Measurements from ENCODE around the gene CDC7.

The CDC7 gene

DNA sequence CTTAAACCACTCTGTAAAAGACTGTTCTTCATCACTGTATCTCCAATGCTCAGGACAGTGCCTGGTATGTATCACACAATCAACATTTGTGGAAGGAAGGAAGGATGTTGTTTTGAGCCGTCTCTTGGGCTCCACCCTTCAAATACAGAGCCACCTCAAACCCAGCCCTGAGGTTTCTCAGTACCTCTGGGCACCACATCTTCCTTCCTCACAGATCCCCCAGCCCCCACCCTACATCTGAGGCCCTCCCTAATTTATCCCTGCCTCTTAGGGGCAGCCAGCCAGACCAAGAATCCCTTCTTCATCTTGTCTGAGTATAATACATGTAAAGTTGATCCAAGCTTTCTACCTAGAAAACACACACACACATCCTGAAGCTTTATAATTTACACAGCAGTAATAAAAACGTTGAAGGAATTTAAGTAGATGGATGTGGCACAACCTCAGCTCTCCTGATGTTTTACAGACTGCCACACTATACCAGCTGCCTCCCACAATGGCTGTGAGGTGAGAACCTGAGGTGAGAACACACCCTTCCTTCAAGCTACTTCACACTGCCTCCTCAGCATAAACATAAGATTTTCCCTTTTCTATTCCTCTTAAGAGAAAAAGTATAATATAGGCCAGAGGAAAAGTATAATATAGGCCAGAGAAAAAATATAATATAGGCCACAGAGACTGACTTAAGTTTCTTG lies 48.5 kb downstream of the CDC7 start:
- no peak for DNase-seq (ENCODE audit: low read depth)

DNA sequence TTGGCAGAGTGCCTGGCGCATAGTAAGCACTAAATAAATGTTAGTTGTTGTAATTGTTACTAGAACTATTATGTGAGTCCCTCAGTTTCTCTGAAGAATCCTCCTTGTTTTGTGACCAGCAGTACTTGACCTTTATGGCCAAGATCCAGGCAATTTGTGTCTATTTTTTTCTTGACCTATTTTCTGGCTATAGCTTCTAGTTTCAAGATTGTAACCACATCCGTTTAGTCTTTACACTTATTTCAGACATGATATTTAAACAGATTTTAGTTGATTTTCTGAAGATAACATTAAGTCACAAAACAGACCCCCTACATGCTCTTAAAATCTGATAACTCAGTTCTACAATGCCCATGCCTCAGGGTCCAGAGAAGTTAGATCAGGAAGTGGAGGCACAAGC lies 50.3 kb downstream of the CDC7 start:
- DNase-seq (ENCODE audit: low read depth): no peak

DNA sequence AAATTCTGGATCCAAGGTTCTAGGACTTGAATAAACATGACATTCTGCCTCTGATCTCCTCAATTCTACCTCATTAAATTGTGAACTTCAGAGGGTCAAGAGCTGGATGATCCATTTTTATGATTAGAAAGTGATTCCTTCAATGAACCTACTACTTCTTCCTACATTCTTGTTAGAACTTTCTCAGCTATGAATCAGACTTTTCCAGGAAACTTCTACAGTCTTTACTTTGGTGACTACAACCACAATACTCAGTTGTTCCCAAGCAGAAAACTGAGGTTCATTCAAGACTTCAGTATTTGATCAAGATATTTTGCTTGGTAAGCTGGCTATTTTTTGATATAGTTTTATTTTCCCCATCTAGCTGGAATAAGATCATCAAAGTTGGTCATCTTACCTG lies 51.4 kb downstream of the CDC7 start:
- no peak for DNase-seq (ENCODE audit: low read depth)

DNA sequence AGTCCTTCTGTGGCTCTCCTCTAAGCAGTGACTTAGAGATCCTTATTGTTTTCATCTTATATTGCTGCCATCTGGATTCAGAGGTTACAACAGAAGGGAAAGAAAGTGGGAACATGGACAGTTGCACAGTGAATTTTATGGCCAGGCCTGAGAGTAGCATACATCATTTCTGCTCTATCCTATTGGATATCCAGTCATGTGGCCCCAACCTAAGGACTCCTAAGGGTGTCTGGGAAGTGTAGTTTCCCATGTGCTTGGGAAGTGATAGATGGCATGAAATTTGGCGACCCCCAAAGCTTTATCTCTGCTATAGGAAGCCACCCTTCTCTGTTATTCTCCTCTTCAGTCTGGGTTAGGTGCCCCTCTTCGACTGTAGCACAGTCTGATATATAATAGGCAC lies 51.9 kb downstream of the CDC7 start:
- DNase-seq (ENCODE audit: low read depth): no peak

DNA sequence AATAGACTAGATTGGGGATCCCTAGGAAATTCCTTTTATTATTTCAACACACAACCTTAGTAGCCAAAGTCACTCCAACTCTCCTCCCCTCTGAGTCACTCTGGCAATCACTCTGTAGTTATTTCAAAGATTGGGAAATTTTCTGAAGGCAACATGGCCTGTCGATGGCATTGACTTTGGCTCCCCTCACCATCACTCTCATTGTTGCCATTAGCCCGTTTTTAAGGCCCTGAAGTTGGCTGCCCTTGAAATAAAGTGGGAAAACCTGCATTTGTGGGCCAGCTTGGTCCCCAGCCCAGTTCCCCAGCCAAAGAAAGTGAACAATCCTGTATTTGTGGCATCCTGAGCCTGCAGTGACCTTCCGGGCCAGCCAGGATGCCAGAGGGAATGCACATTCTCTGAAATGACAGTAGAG lies 52.5 kb downstream of the CDC7 start:
- no peak for DNase-seq (ENCODE audit: low read depth)

DNA sequence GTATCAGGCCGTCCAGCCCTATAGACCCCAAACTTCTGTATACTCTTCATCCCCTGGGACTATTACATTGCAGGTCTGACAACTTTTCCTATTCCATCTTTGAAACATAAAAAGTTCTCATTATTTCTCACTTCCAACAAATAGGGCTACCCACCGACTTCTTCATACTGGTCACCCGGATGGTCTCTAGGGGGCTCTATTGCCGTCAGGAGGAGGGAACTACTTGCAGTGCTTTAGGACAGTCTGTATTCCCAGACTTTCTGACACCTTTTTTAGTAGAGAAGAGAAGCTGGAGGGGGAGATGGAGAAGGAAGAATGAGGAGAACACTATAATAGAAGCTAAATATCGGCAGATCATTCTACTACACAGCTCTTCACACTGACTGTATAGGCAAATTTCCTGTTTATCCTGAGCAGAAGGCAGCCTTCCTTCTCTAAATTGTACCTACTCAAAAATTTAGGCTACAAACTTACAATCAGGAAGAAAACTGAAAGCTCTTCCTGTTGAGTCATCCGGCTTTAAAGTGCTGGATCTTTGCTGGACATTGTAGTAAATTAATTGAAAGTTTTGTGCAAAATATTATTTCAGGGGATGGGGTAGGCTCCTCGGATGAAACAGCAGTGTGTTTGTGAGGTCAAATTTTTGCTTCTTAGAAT lies 54.6 kb downstream of the CDC7 start:
- no peak for DNase-seq (ENCODE audit: low read depth)

DNA sequence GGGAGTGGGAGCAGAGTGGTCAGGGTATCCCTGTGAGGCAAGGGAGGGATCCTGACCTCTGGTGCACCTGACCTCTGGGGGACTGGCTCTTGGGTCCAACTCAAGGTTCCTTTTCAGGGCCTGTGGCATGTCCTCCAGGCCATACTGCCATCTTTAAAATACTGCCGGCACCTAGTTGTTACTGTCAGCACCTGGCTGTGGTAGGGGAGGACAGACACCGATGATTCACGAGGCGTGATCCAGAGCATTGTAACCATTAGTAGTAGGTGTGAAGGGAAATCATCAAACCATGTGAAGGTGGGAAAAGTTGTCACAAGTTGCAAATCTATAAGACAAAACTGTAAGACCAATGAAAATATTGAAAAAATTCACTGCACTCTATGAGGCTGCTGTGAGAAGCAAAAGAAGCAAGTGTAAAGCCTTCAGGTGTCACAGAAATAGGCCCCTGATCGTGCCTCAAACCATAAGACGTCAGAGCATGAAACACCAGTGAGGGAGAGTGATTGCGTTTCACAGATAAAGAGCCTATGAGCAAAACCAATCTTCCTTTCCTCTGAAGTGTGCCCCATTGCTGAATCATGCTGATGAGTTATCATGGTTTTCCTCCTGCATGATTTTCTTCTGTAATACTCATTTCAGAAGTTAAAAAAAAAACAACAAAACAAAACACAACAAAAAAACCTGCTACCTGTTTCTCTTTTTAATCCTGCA lies 55.3 kb downstream of the CDC7 start:
- DNase-seq (ENCODE audit: low read depth): peak; percentile 45

DNA sequence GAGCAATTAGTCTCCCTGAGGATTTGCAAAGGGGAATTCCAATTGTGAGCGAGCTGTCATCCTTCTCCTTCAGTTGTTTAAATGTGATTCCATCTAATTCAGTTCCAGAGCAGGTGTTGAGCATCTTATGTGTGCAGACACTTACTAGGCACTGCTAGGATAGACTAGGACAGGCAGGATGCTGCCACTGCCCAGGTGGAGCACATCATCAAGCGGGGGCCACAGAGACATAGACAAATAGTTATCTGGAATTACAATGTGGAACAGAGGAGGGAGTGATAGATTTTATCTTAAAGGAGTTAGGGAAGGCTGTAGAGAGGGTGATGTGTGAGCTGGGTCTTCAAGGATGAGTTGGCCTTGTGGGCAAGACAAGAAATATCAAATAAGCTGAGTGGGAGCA lies 55.9 kb downstream of the CDC7 start:
- no peak for DNase-seq (ENCODE audit: low read depth)

DNA sequence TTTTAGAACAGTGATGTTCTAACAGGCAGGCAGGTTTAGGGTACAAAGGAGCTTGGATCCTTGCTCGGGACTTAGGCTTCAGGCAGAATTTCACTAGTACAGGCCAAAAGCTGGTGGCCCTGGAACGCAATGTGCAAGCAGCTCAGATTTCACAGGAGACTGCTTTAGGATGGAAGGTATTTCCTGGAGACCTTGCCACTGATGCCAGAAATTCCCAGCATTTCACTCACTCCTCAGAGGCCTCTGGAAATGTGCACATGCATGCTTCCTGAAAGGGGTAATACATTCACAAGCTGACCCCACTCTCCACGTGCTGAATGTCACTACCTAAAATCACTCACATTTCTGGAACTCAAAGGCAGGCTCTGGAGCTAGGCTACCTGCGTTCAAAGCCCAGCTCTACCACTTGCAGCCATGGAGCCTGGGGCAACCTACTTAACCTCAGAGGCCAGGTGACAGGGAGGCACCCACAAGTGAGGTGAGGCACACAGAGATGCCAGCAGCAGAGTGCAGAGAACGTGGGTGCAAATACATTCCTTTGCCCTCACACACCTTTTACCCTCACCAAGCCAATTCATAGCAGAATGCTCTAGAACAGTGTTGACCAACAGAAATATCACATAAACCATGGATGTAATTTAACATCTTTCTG lies 56.5 kb downstream of the CDC7 start:
- no peak for DNase-seq (ENCODE audit: low read depth)

DNA sequence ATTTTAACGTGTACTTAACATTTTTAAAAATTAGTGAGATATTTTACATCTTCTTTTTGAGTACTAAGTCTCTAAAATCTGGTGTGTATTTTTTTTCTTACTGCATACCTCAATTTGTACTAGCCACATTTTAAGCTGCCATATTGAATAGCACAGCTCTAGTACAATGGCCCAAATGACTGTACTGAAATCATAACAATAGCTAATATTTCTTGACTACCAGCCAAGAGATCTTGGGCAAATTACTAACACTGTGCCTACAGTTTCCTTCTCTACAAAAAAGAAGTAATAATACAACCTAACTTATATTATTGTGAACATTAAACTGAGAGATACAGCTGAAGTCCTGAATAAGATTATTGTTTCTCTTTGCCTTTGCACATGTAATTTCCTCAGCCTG lies 57.2 kb downstream of the CDC7 start:
- DNase-seq (ENCODE audit: low read depth): no peak

DNA sequence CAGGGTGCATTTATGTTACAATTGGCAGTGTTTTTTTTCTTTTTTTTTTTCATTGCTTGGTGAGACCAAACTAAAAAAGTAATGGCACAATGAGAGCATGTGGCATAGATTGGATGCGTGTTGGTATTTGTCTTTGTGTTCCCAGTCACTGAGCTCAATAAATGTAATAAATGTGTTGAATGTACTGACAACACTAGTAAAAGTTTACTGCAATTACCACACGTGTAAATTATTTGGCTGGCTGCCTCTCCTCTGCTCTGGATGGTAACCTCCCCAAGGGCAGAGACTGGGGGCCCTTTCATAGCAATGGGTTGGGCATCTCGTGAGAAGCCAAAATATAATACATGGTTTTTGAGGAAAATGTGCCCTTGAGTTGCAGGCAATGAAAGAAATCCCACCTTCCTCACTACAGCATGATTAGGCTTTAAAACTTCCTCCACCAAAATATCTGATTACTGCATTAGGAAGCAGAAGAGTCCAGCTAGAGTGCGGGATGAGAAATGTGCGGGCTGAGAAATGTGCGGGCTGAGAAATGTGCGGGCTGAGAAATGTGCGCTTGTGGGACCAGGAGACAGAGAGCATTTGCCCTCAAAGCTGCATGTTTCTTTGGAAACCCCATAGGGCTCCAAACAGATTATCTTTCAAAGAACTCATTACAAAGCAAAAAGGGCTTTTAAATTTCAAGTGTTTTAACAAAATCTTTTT lies 58.5 kb downstream of the CDC7 start:
- DNase-seq (ENCODE audit: low read depth): no peak

DNA sequence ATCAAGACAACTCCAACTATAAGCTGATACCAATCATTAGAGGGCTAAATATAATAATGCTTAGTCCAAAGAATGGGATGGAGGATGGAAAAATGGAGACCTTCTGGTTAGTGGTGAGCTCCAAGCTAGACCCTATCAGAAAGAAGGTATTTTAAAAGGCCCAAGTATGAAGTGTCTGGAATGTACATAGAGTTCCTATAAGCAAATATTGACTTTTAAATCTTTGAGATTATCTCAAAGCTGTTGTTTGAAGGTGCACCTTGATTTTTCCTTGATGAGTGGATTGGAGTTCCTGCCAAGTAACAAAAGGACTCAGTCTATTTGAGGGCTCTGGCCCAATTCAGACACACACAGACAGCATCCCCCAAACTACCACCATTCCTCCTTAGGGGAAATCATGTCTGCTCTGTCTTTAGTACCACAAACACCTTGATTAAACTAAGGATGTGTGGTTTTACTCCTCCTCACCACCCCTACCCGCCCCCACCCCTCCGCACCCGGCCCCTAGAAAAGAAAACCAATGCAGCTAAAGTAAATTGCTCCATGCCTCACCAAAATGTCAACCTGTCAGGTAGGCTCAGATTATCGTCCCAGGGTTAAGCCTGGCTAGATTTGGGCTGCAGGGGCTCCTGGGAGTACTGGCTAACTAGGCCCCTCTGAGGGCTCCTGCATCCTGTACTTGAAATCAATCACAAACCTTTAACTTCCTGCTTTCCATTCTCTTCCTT lies 59.4 kb downstream of the CDC7 start:
- DNase-seq (ENCODE audit: low read depth): no peak

DNA sequence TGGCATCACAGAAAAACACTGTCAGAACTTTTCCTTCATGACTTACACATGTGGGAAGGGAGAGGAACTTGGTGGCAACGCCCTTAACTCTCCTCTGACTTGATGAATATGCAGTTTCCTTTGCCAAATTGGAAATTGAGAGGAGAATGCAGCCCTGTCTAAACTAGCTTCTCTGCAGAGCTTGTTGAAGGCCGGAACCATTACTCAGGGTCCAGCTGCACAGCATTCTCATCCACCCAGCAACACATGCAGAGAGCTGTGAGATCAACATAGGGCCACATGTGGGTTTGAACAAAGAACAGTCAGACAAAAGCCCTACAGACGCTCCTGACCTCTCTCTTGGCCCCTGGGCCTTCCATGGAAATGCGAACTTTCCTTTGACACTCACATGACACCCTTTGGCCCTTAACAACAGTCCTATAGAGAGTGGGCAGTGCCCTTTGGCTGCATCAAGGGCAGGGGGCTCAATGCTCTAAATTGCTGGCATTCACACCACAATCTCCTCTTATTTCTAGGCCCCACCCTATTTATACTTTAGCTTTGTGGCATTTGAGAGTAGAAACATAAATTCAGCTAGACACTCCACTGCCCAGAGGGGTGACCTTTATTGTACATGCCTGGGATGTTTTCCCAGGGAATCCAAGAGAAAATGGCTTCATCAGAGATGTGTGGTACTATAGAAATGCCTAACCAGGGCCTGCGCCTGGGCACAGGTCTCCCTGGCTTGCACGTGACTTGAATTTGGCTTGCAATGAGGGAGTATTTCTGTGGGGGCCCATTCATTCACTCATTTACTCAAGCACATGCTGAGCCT lies 64.4 kb downstream of the CDC7 start:
- DNase-seq (ENCODE audit: low read depth): no peak

DNA sequence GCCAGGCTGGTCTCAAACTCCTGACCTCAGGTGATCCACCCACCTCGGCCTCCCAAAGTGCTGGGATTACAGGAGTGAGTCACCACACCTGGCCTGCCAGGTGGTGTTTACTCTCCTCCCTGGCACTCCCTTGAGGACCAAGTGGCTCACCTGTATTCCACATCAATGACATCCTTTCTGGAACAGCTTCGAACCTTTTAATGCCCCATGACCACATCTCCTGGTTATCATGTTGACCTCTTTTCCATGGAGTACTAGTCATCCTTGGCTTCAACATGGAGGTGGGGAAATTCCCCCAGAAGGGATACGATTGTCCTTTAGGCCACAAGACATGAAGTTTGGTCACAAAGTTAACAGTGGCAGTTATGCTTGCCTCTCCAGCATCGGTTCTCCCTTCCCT lies 66.9 kb downstream of the CDC7 start:
- no peak for DNase-seq (ENCODE audit: low read depth)

DNA sequence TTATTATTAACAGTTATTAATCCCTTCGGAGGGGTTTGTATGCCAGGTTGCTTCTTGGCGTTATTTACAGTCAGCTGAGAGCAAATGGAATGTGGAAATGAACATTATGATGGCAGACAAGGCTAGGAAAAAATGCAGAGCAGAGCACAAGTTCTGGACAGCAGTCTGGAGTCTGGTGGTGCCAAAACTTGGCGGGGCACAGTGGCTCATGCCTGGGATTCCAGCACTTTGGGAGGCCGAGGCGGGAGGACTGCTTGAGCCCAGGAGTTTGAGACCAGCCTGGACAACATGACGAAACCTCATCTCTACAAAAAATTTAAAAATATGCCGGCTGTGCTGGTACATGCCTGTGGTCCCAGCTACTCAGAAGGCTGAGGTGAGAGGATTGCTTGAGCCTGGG lies 67.6 kb downstream of the CDC7 start:
- no peak for DNase-seq (ENCODE audit: low read depth)

DNA sequence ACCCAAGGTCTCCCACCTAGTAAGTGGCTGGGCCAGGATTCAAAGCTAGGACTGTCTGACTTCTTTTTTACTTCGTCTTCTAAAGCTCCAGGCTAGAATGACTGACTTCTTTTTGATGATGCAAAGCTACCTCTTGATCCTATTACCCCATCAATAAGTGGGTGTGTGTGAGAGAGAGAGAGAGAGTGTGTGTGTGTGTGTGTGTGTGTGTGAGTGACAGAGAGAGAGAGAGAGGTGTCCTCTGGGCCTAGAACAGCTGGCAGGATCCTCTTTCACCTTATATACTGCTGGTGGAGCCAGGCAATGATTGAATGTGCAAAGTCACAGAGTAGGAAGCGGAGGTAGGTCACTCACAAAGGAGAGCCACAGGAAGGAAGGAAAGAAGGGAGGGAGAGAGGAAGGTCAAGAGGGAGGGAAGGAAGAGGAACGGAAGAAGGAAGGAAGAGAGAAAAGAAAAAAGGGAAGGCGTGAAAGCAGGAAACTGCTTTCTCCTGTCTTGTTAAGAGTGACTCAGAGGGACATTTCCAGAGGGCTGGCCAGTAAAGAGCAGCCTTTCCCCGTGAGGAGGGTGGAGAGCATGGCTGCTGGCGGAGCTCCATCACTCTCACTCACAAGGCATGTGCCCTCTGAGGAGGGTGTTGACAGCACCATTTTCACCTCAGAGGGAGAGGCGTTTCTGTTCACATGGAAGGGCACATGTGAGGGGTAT lies 68.9 kb downstream of the CDC7 start:
- no peak for DNase-seq (ENCODE audit: low read depth)

DNA sequence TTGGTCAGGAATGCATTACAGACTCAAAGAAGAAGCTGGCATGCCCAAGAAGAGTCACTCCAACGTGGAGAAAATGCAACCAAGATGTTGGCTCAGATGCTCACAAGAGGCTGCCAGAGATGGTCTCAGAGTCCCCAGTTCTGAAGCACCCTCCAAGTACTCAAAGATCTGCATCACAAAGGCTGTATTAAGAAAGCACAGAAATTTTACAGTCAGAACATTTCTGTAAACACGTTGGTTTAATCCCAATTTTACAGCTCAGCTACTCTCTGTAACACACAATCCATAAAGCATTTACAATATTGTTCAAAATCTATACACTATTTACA lies 69.4 kb downstream of the CDC7 start:
- no peak for DNase-seq (ENCODE audit: low read depth)

DNA sequence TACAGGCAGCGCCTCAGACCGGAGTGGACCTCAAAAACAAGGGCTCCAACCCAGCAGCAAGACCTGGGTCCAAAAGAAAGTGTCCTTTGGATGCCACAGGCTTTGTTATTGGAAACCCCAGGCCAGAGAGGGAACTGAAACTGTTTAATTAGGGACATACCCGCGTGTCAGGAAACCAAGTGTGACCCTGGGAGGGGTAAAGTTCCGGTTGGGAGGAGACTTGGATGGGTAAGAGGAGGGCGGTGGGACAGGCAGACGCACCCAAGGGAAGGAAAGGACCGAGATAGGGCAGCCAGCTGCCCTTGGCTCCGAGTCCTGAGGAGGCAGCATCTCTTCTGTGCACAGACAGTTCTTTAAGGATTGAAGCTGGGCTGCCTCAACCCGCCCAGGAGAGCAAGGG lies 71.4 kb downstream of the CDC7 start:
- DNase-seq (ENCODE audit: low read depth): no peak

All from stimulated activated CD4-positive, alpha-beta T cell treated with anti-CD3 and anti-CD28 coated beads, Interleukin-2, amount 100 ng/mL, for 4 hours (primary cell).